HCT116 (cell line): Measurements from ENCODE around the gene AGBL3. TPM values are rescaled to one million over a fixed set of nuclear protein-coding genes. Genes with fewer than 3 reads are reported as not detected.

Experiments
- ATAC-seq: fragments of 200-7000 bp; cut with Tn5 transposase; 2 replicates; pipeline ENCODE4 v1.9.1; 2020; ENCODE audit warnings: mild to moderate bottlenecking, moderate library complexity
- BruUV-seq: library from RNA; stranded (reverse); fragments of 400-500 nt; replicated peaks from 2 replicates; lab custom pipeline; 2021; lab: Mats Ljungman, UMichigan
- CTCF ChIA-PET: fragments of 300-600 bp; sonication (Branson Sonifier 250); formaldehyde crosslinking; loops from one replicate; lab custom pipeline; 2021; ENCODE audit warnings: antibody characterized with exemption; lab: Charles Lee
- POLR2A ChIA-PET: fragments of 300-600, 350-600 bp; sonication (Branson Sonifier 250); formaldehyde crosslinking; loops from one replicate; lab custom pipeline; 2021; ENCODE audit warnings: antibody characterized with exemption; lab: Charles Lee
- RAD21 ChIA-PET, 2 experiments: fragments of 300-600 bp; sonication (Branson Sonifier 250); formaldehyde crosslinking; loops; one replicate each; lab custom pipeline; 2023; ENCODE audit warnings: low total read pairs in 2 of 2; ENCODE audit not compliant: uncharacterized antibody in 2 of 2, unreplicated experiment in 2 of 2, low non-redundant PET in 1 of 2; lab: Charles Lee
- DNase-seq: peaks from one replicate; pipeline ENCODE4 v3.0.0-alpha.2; 2010; ENCODE audit warnings: low read depth, low spot score
- H2AFZ ChIP-seq: fragments of 200-600 bp; shearing (Covaris generic), sonication (generic); 2 replicates; pipeline ENCODE4 v1.6.1; 2017; ENCODE audit warnings: low read depth, mixed run types, mixed read lengths, antibody characterized with exemption, low read length; ENCODE audit not compliant: poor library complexity, severe bottlenecking
- H3K27ac ChIP-seq: 2 replicates; pipeline ENCODE4 v1.5.1; 2012; ENCODE audit warnings: low read depth, low read length
- H3K27me3 ChIP-seq: fragments of 200-600 bp; sonication (generic); 2 replicates; pipeline ENCODE4 v1.6.1; 2016; ENCODE audit warnings: mixed run types, low read length, mixed read lengths; ENCODE audit not compliant: insufficient read depth
- H3K36me3 ChIP-seq, 2 experiments: fragments of 200-500 bp in 1 of 2; fragments of 200-600 bp in 1 of 2; sonication (Bioruptor generic) in 1 of 2; sonication (generic) in 1 of 2; 2 replicates each; pipeline versions ENCODE4 v1.5.1 to v1.6.1; 2014 to 2016; ENCODE audit warnings: low read length in 2 of 2, inconsistent platforms in 1 of 2, mixed read lengths in 1 of 2, mixed run types in 1 of 2; ENCODE audit not compliant: insufficient read depth in 2 of 2, control insufficient read depth in 1 of 2
- H3K4me1 ChIP-seq, 2 experiments: fragments of 200-600 bp in 1 of 2; sonication (generic) in 1 of 2; 2 replicates each; pipeline versions ENCODE4 v1.5.1 to v1.6.1; 2012 to 2017; ENCODE audit warnings: low read length in 2 of 2, inconsistent platforms in 1 of 2, mild to moderate bottlenecking in 1 of 2, mixed read lengths in 1 of 2, mixed run types in 1 of 2, moderate library complexity in 1 of 2; ENCODE audit not compliant: insufficient read depth in 2 of 2, control insufficient read depth in 1 of 2
- H3K4me2 ChIP-seq: fragments of 200-600 bp; sonication (generic); 2 replicates; pipeline ENCODE4 v1.6.1; 2017; ENCODE audit warnings: mixed run types, low read length, mixed read lengths
- H3K4me3 ChIP-seq, 2 experiments: fragments of 200-600 bp in 1 of 2; sonication (generic) in 1 of 2; replicated peaks in 1 of 2; 2 replicates each; pipeline ENCODE4 v1.5.1; 2011 to 2016; ENCODE audit warnings: low read length in 2 of 2, control low read depth in 1 of 2, low read depth in 1 of 2, mild to moderate bottlenecking in 1 of 2, mixed read lengths in 1 of 2, mixed run types in 1 of 2
- H3K79me2 ChIP-seq: fragments of 200-600 bp; sonication (generic); 2 replicates; pipeline ENCODE4 v1.6.1; 2017; ENCODE audit warnings: mild to moderate bottlenecking, mixed run types, low read length, moderate library complexity, mixed read lengths; ENCODE audit not compliant: insufficient read depth
- H3K9ac ChIP-seq: fragments of 200-600 bp; sonication (generic); 2 replicates; pipeline ENCODE4 v1.6.1; 2016; ENCODE audit warnings: low read length, mixed read lengths
- H3K9me2 ChIP-seq: fragments of 200-600 bp; sonication (generic), shearing (Covaris generic); 2 replicates; pipeline ENCODE4 v1.6.1; 2017; ENCODE audit warnings: mixed run types, mild to moderate bottlenecking, moderate library complexity; ENCODE audit not compliant: insufficient read depth
- H3K9me3 ChIP-seq, 2 experiments: fragments of 200-500 bp in 1 of 2; fragments of 200-600 bp in 1 of 2; sonication (Bioruptor generic) in 1 of 2; sonication (generic) in 1 of 2; 2 replicates each; pipeline ENCODE4 v1.6.1; 2014 to 2017; ENCODE audit warnings: low read length in 2 of 2, mixed read lengths in 2 of 2, inconsistent platforms in 1 of 2, low read depth in 1 of 2, mild to moderate bottlenecking in 1 of 2, mixed run types in 1 of 2, moderate library complexity in 1 of 2; ENCODE audit not compliant: control insufficient read depth in 1 of 2, insufficient read depth in 1 of 2
- H4K20me1 ChIP-seq: fragments of 200-600 bp; sonication (generic), shearing (Covaris generic); 2 replicates; pipeline ENCODE4 v1.6.1; 2017; ENCODE audit warnings: mixed run types, mild to moderate bottlenecking, moderate library complexity; ENCODE audit not compliant: insufficient read depth
- ELF1 ChIP-seq: IDR thresholded peaks from 2 replicates; pipeline ENCODE4 v1.6.1; 2012; ENCODE audit warnings: low read depth, borderline replicate concordance
- EZH2phosphoT487 ChIP-seq: fragments of 200-600 bp; IDR thresholded peaks from 2 replicates; pipeline ENCODE4 v1.6.1; 2018; ENCODE audit warnings: antibody characterized with exemption, borderline replicate concordance
- FOSL1 ChIP-seq: IDR thresholded peaks from 2 replicates; pipeline ENCODE4 v1.6.1; 2012; ENCODE audit warnings: low read depth
- JUND ChIP-seq: IDR thresholded peaks from 2 replicates; pipeline ENCODE4 v1.6.1; 2012
- POLR2AphosphoS5 ChIP-seq: IDR thresholded peaks from 2 replicates; pipeline ENCODE4 v1.6.1; 2011; ENCODE audit warnings: mild to moderate bottlenecking, low read depth, low read length, moderate library complexity
- RAD21 ChIP-seq: IDR thresholded peaks from 2 replicates; pipeline ENCODE4 v1.6.1; 2012; ENCODE audit warnings: low read depth, mild to moderate bottlenecking
- SIN3A ChIP-seq: IDR thresholded peaks from 2 replicates; pipeline ENCODE4 v1.6.1; 2012; ENCODE audit warnings: low read depth
- YY1 ChIP-seq: IDR thresholded peaks from 2 replicates; pipeline ENCODE4 v1.6.1; 2011; ENCODE audit warnings: low read length, low read depth, moderate library complexity, mild to moderate bottlenecking; ENCODE audit not compliant: insufficient replicate concordance; ENCODE audit errors: extremely low read depth
- ZFX ChIP-seq: fragments of 450-650 bp; IDR thresholded peaks from 2 replicates; pipeline ENCODE4 v1.6.1; 2017
- ZNF274 ChIP-seq: fragments of 200-500 bp; sonication (Bioruptor generic); IDR thresholded peaks from 2 replicates; pipeline ENCODE4 v1.6.1; 2014; ENCODE audit warnings: mild to moderate bottlenecking, low read depth, low read length, inconsistent platforms
- intact Hi-C: fragments of 100-400 bp; cut with micrococcal nuclease; formaldehyde crosslinking; loops from 2 replicates; pipeline ENCODE4 v1.10.0; 2022
- total RNA-seq: library from RNA; stranded (reverse); gene quantifications from one replicate; pipeline ENCODE4 v1.2.1, GENCODE V29; 2021; ENCODE audit not compliant: unreplicated experiment
- TF ChIP-seq, protein P1 (sequence below): IDR thresholded peaks from 2 replicates; pipeline ENCODE4 v1.6.1; 2012
- TF ChIP-seq, protein P2 (sequence below): IDR thresholded peaks from 2 replicates; pipeline ENCODE4 v1.6.1; 2012
- TF ChIP-seq, protein P3 (sequence below), 3 experiments: fragments of 200-600 bp in 1 of 3; sonication (generic) in 1 of 3; IDR thresholded peaks in 2 of 3; conservative IDR thresholded peaks in 1 of 3; 2 replicates each; pipeline ENCODE4 v1.5.1; 2012 to 2017; ENCODE audit warnings: low read depth in 2 of 3, low read length in 2 of 3, antibody characterized with exemption in 1 of 3, borderline replicate concordance in 1 of 3, control low read depth in 1 of 3, mild to moderate bottlenecking in 1 of 3, mixed read lengths in 1 of 3, mixed run types in 1 of 3, moderate library complexity in 1 of 3; ENCODE audit not compliant: insufficient read depth in 1 of 3

Gene AGBL3
- total RNA-seq, 1 experiment from 2014 or later: 1.9 TPM

DNA sequence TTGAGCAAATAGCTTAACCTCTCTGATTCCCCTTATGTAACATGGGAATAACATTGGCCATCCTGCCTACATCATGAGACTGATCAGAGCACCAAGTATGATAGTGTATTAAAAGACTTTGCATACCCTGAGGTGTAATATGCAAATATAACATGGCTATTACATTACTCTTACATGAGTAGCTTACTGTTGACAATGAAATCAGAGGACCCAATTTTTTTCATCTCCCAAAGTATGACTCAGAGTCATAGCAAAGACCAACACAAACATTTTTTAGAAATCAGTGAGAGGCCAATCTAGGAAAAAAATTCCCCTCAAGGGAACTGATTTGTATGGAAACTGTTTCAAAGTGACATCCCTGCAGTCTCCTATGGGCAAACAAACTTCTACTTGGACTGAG is 114.5 kb downstream of the AGBL3 start:
- no peak for TF ChIP-seq EZH2phosphoT487
- TF ChIP-seq RAD21: no peak
- TF ChIP-seq, protein P1, sequence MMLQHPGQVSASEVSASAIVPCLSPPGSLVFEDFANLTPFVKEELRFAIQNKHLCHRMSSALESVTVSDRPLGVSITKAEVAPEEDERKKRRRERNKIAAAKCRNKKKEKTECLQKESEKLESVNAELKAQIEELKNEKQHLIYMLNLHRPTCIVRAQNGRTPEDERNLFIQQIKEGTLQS: no peak
- TF ChIP-seq YY1: no peak
- TF ChIP-seq ZFX: no peak
- TF ChIP-seq ZNF274: no peak
- TF ChIP-seq, protein P2, sequence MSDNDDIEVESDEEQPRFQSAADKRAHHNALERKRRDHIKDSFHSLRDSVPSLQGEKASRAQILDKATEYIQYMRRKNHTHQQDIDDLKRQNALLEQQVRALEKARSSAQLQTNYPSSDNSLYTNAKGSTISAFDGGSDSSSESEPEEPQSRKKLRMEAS: no peak
- no peak for TF ChIP-seq FOSL1
- no peak for TF ChIP-seq SIN3A
- TF ChIP-seq, protein P3, sequence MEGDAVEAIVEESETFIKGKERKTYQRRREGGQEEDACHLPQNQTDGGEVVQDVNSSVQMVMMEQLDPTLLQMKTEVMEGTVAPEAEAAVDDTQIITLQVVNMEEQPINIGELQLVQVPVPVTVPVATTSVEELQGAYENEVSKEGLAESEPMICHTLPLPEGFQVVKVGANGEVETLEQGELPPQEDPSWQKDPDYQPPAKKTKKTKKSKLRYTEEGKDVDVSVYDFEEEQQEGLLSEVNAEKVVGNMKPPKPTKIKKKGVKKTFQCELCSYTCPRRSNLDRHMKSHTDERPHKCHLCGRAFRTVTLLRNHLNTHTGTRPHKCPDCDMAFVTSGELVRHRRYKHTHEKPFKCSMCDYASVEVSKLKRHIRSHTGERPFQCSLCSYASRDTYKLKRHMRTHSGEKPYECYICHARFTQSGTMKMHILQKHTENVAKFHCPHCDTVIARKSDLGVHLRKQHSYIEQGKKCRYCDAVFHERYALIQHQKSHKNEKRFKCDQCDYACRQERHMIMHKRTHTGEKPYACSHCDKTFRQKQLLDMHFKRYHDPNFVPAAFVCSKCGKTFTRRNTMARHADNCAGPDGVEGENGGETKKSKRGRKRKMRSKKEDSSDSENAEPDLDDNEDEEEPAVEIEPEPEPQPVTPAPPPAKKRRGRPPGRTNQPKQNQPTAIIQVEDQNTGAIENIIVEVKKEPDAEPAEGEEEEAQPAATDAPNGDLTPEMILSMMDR (IDR thresholded peaks at IDR 0.05 in 2 of 3, conservative IDR thresholded peaks at IDR 0.05 in 1 of 3; ENCODE audit: borderline replicate concordance in 1 of 3, insufficient read depth in 1 of 3, low read depth in 2 of 3, low read length in 2 of 3): no peak
- no peak for TF ChIP-seq POLR2AphosphoS5
- no peak for TF ChIP-seq JUND
- no peak for TF ChIP-seq ELF1
- Histone ChIP-seq H3K4me2 (no peak overlapping the region), H3K79me2 (no peaks in the 10 kb centered on the region), H3K4me1 (no peaks in the 10 kb centered on the region), H3K4me3 (no peak overlapping the region), H2AFZ (no peak overlapping the region), H3K9me3 (no peaks in the 10 kb centered on the region), H3K27me3 (no peaks in the 10 kb centered on the region), H3K9me2 (no peaks in the 10 kb centered on the region), H3K9ac (no peak overlapping the region), H3K36me3 (no peaks in the 10 kb centered on the region), H3K27ac (no peak overlapping the region), H4K20me1 (no peaks in the 10 kb centered on the region)
- BruUV-seq: no TSS peak
- ChIA-PET RAD21 (no interaction called here), CTCF (no interaction called here), POLR2A (no interaction called here)
- intact Hi-C loops: no loop called here
- ATAC-seq (no peak), DNase-seq (no peak)
